ENCODE results near the gene SOCS2.
A peak's percentile ranks its signal among the peaks of the same experiment; 100 is the strongest.
"Not testable (repeated sequence)": the region's sequence is repeated elsewhere in the genome, so short reads cannot be mapped to it uniquely, and the experiment has no call there.

SOCS2 gene

GRCh38 chr12:93571925-93572711, at the start of gene SOCS2:
Gene SOCS2 (plus strand): TSS chr12:93572675. CDS start chr12:93572898, 223 bp downstream.
- DNase-seq = peak; percentile 61

- no peak for DNase-seq
These were observed 47.9 kb upstream of the SOCS2 start for GRCh38 chr12:93524386-93525133.

- no peak for DNase-seq
These were observed 45.6 kb upstream of the SOCS2 start for GRCh38 chr12:93526786-93527428.

DNA sequence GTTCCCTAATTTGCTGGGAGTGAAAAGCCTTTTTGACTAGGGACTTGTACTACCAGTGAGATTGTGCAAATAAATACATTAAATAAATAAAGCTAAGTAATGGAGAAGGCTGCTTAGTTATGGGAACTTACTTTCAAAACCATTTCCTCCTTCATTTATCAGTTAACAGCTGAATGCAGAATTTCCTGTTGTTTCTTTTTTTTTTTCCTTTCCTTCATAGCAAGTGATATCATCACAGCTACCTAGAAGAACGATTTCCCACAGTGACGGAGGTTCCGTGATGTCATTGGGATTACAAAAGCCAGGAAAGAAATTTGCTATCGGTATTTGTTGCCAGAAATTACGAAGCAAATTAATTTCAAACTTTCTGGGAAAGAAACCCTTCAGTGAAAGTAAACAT, 42.1 kb upstream of the SOCS2 start:
- DNase-seq = no peak

DNA sequence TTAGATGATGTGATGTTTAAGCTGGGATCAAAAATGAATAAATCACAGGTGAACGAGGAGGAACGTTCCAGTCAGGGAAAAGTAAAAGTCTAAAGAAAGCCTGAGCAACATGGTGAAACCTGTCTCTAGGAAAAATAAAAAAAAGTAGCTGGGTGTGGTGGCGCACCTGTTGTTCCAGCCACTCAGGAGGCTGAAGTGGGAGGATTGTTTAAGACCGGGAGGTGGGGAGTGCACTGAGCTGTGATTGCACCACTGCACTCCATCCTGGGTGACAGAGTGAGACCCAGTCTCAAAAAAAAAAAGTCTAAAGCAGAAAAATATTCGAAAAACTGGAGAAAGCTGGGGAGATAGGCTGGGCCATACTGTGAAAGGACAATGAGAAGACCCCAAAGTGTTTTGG, 39.2 kb upstream of the SOCS2 start:
- DNase-seq = no peak

DNA sequence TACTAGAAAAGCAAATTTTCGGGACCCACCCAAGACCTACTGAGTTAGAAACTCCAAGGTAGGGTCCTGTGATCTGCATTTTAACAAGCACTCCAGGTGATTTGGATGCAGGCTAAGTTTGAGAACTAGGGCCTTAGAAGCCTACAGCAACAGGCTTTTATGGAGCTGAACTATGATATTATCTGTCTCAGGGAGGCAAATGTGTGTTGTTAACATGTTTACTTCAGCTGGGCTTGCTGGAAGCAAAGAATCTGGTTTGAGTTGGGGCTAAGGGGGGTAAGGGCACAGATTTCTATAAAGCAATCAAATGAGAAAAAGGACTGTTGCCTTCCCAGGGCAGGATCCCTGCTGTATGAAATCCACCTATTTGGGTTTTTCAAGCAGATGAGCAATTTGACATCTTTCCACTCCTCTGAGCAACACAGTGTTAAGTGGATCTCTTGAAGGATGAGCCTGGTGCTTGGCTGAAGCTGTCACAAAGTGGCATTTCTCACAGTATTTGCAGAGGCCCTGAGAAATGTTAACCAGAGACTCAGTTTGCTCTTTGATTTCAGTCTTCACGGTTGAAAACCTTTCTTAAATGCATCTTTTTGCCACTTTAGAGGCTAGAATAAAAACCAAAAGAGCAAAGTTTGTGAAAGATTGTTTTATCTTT, 36.2 kb upstream of the SOCS2 start:
- DNase-seq = no peak

DNA sequence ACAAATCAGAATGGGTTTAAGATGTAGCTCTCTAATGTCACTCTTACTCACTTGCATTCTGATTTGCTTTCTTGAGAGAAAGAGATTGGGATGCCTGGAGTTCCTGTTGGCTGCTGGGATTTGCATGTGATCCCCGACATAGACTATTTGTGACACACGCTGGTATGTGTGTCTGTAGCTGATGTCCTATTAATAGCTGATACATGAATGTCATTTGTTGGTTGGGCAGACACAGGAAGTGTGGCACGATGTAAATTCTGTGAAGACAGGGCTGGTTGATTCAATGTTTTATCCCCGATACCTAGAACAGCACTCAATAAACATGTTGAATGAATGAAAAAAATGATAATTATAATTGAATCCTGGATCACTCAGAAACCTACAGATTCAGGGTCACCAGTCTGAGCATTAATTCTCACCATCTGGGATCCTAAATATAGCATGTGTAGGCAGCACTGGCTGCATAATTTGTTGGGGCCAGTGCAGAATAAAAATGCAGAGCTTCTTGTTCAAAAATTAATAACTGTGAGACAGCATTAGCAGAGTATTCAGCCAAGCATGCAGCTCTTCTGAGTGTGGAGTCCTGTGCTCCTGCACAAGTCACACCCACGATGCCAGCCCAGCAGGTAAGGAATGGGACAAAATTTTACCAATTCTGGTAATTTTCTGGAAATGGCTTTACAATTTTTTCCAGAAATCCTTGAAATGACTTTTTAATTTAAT, 35.5 kb upstream of the SOCS2 start:
- DNase-seq = no peak

DNA sequence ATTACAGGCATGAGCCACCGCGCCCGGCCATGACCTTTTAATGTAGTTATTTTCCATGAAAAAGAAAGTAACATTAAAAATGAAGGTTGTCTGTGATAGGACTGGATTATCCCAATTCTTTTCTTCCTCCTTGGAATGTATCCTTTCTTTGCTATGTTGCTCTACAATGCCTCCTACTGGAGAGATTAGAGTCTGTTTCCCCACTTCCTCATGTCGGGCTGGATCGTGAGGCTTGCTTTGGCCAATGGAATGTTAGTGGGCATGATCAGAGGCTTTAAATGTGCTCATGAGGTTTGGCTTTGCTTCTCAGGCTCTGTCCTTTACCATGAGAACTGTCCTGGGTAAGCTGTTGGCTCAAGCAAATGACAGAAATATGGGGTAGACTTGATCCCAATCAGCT, 34.7 kb upstream of the SOCS2 start:
- no peak for DNase-seq

- DNase-seq = no peak
These were observed 32.7 kb upstream of the SOCS2 start for GRCh38 chr12:93539821-93540220.

GRCh38 chr12:93540466-93540865, 32.0 kb upstream of the SOCS2 start:
- DNase-seq = no peak

- DNase-seq = no peak
These were observed 30.8 kb upstream of the SOCS2 start for GRCh38 chr12:93541578-93542225.

DNA sequence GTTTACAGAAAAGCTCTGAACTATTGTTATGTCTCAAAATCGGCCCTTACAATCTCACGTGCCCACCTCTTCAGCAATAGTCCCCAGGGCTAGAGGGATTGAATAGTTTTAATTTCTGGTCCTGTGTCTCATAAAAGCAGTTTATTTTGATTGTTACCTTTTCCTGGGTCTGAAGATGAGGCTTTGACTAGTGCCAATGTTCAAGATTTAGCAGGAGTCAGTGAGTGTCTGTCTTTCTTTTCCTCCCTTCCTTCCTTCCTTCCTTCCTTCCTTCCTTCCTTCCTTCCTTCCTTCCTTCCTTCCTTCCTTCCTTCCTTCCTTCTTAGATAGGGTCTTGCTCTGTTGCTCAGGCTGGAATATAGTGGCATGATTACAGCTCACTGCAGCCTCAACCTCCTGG, 24.7 kb upstream of the SOCS2 start:
- DNase-seq = no peak

GRCh38 chr12:93549174-93549573, 23.3 kb upstream of the SOCS2 start:
- DNase-seq = no peak

DNA sequence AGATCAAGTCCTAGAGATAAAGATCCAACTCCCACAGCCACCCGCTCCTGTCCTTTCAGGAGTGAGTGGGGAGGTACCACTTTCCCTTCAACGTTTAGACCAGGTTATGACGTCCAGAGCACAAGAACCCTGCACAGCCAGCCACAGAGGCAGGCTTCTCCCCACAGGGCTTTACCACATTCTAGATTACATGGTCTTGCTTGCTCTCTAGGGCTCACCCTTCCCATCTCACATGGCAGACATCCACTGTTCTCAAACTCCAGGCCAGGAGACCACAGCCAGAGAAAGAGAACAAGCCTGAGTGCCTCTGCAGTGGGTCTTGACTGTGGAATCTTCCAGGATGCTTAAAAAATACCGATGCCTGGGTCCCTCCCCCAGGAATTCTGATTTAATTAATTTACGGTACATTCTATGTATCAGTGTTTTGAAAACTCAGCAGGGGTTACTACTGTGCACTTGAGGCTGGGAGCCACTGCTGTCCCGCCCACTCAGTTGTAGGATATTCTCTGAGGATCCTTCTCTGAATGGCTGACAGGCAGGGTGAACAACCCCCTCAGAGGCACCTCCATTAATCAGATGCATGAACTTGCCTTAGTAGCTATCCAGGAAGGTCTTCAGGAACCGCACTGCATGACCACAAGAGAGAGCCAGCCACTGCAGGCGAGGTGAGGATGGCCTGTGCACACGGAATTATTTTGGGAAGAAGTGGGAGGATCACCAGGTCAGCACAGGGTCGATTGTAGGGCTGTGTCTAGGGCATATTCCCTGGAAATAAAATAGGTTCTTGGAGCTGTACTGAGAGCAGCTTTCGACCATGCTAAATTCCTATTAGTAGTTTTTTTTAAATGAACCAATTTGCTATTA, 21.5 kb upstream of the SOCS2 start:
- DNase-seq = no peak

DNA sequence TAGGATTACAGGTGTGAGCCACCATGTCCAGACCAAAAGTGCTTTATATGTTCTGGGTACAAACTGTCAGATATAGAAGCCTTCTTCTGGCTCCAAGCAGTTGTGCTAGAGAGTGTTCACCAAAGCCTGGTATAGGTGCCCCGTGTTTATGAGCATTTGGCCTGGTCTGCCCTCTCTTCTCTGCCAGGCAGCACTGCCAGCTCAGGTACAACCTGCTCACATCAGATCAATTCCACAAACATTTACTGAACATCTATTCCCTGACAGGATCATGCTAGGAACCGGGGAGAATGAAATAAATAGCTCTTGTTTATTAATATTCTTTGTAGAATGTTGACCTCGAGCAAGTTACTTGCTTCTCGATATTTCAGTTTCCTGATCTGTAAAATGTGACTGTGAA, 20.0 kb upstream of the SOCS2 start:
- DNase-seq = no peak

- not testable (repeated sequence) for DNase-seq
These were observed 14.6 kb upstream of the SOCS2 start for GRCh38 chr12:93557879-93558278.

GRCh38 chr12:93558685-93559084, 13.8 kb upstream of the SOCS2 start:
- DNase-seq = not testable (repeated sequence)

GRCh38 chr12:93563807-93564538, 8.5 kb upstream of the SOCS2 start:
- no peak for DNase-seq

GRCh38 chr12:93565760-93566159, 6.7 kb upstream of the SOCS2 start:
- no peak for DNase-seq

- DNase-seq = no peak
These were observed 5.3 kb upstream of the SOCS2 start for GRCh38 chr12:93567174-93567573.
